H1 (cell line): Measurements from ENCODE around the gene ABCC6. TPM values are rescaled to one million over a fixed set of nuclear protein-coding genes. Genes with fewer than 3 reads are reported as not detected.

Experiments used
- CTCF ChIA-PET: fragments of 300-600 bp; sonication (Branson Sonifier 250); formaldehyde crosslinking; loops from one replicate; lab custom pipeline; 2021; ENCODE audit not compliant: partially characterized antibody; lab: Charles Lee
- POLR2A ChIA-PET: fragments of 300-600 bp; sonication (Branson Sonifier 250); formaldehyde crosslinking; loops from one replicate; lab custom pipeline; 2021; ENCODE audit warnings: inconsistent platforms; ENCODE audit not compliant: partially characterized antibody; lab: Charles Lee
- DNase-seq, 2 experiments: peaks; one replicate each; pipeline versions ENCODE4 v3.0.0 to v3.0.0-alpha.2; 2010 to 2022; ENCODE audit warnings: low spot score in 2 of 2, low read depth in 1 of 2, mixed read lengths in 1 of 2
- FAIRE-seq: peaks from 2 replicates; lab custom pipeline; 2011; peaks lifted over from hg19 to GRCh38; lab: Jason Lieb, UNC
- H2AFZ ChIP-seq: 2 replicates; pipeline ENCODE4 v1.8.1; 2012; ENCODE audit warnings: low read length, inconsistent platforms
- H2AK5ac ChIP-seq: 2 replicates; pipeline ENCODE4 v1.6.1; 2013; ENCODE audit warnings: low read depth, low read length
- H2BK120ac ChIP-seq: replicated peaks from 2 replicates; pipeline ENCODE3; 2013; ENCODE audit warnings: low read depth, low read length, inconsistent platforms
- H2BK12ac ChIP-seq: 2 replicates; pipeline ENCODE4 v1.6.1; 2013; ENCODE audit warnings: low read depth, low read length
- H2BK15ac ChIP-seq: 2 replicates; pipeline ENCODE4 v1.6.1; 2013; ENCODE audit warnings: low read length
- H2BK20ac ChIP-seq: 2 replicates; pipeline ENCODE4 v1.6.1; 2013; ENCODE audit warnings: low read length
- H2BK5ac ChIP-seq: 2 replicates; pipeline ENCODE4 v1.6.1; 2013; ENCODE audit warnings: low read depth, low read length
- H3K14ac ChIP-seq: 2 replicates; pipeline ENCODE4 v1.6.1; 2013; ENCODE audit warnings: inconsistent platforms; ENCODE audit not compliant: insufficient read length
- H3K18ac ChIP-seq: 2 replicates; pipeline ENCODE4 v1.6.1; 2013; ENCODE audit warnings: low read length; ENCODE audit errors: extremely low read depth
- H3K23ac ChIP-seq: 2 replicates; pipeline ENCODE4 v1.6.1; 2013; ENCODE audit warnings: inconsistent platforms; ENCODE audit not compliant: insufficient read length
- H3K23me2 ChIP-seq: 2 replicates; pipeline ENCODE4 v1.6.1; 2013; ENCODE audit warnings: low read depth, low read length
- H3K27ac ChIP-seq: 2 replicates; pipeline ENCODE4 v1.6.1; 2011; ENCODE audit warnings: low read depth, low read length, inconsistent platforms
- H3K27me3 ChIP-seq, 4 experiments: replicated peaks in 1 of 4; 1 replicate in 1 of 4; 2 replicates in 3 of 4; pipeline versions ENCODE4 v1.6.1 to v1.8.1; 2011 to 2013; ENCODE audit warnings: low read length in 3 of 4, mild to moderate bottlenecking in 3 of 4, inconsistent platforms in 2 of 4, mixed read lengths in 2 of 4, moderate library complexity in 1 of 4; ENCODE audit not compliant: control insufficient read depth in 3 of 4, insufficient read depth in 3 of 4; ENCODE audit errors: extremely low read depth in 1 of 4
- H3K36me3 ChIP-seq, 4 experiments: 2 replicates each; pipeline versions ENCODE4 v1.6.1 to v1.8.1; 2011 to 2013; ENCODE audit warnings: mild to moderate bottlenecking in 4 of 4, low read length in 3 of 4, moderate library complexity in 2 of 4, control low read depth in 1 of 4, inconsistent platforms in 1 of 4; ENCODE audit not compliant: insufficient read depth in 4 of 4, control insufficient read depth in 2 of 4
- H3K4ac ChIP-seq: replicated peaks from 2 replicates; pipeline ENCODE3; 2013; ENCODE audit warnings: low read length, low read depth, mixed read lengths, inconsistent platforms; ENCODE audit not compliant: insufficient read length
- H3K4me1 ChIP-seq, 4 experiments: replicated peaks in 1 of 4; 1 replicate in 1 of 4; 2 replicates in 3 of 4; pipeline versions ENCODE4 v1.6.1 to v1.8.1; 2011 to 2013; ENCODE audit warnings: low read length in 3 of 4, inconsistent platforms in 2 of 4, mixed read lengths in 1 of 4; ENCODE audit not compliant: insufficient read depth in 4 of 4, control insufficient read depth in 3 of 4
- H3K4me2 ChIP-seq, 2 experiments: 2 replicates each; pipeline versions ENCODE4 v1.6.1 to v1.8.1; 2011 to 2013; ENCODE audit warnings: low read depth in 2 of 2, low read length in 2 of 2, control low read depth in 1 of 2, inconsistent platforms in 1 of 2, mild to moderate bottlenecking in 1 of 2; ENCODE audit not compliant: insufficient read depth in 1 of 2
- H3K4me3 ChIP-seq, 4 experiments: fragments of 200-600, 300-600 bp in 1 of 4; sonication (generic), shearing (Covaris generic), sonication (Bioruptor Twin) in 1 of 4; 2 replicates each; pipeline versions ENCODE4 v1.5.1 to v1.8.1; 2011 to 2016; ENCODE audit warnings: low read length in 4 of 4, low read depth in 3 of 4, control low read depth in 2 of 4, inconsistent platforms in 2 of 4, mild to moderate bottlenecking in 2 of 4, mixed read lengths in 1 of 4, moderate library complexity in 1 of 4; ENCODE audit not compliant: insufficient read depth in 2 of 4; ENCODE audit errors: extremely low read depth in 1 of 4
- H3K56ac ChIP-seq: replicated peaks from 2 replicates; pipeline ENCODE3; 2013; ENCODE audit warnings: low read depth, mild to moderate bottlenecking, mixed read lengths, low read length, inconsistent platforms; ENCODE audit not compliant: insufficient read length
- H3K79me1 ChIP-seq: 2 replicates; pipeline ENCODE4 v1.6.1; 2013; ENCODE audit warnings: low read depth, low read length, control low read depth
- H3K79me2 ChIP-seq, 2 experiments: 2 replicates each; pipeline versions ENCODE4 v1.6.1 to v1.8.1; 2012 to 2013; ENCODE audit warnings: low read length in 2 of 2, mild to moderate bottlenecking in 2 of 2, inconsistent platforms in 1 of 2; ENCODE audit not compliant: insufficient read depth in 2 of 2, control insufficient read depth in 1 of 2
- H3K9ac ChIP-seq, 4 experiments: replicated peaks in 1 of 4; 1 replicate in 1 of 4; 2 replicates in 3 of 4; pipeline versions ENCODE4 v1.6.1 to v1.8.1; 2011 to 2013; ENCODE audit warnings: low read depth in 3 of 4, low read length in 3 of 4, control low read depth in 2 of 4, mild to moderate bottlenecking in 2 of 4, moderate library complexity in 2 of 4, inconsistent platforms in 1 of 4; ENCODE audit errors: extremely low read depth in 1 of 4
- H3K9me3 ChIP-seq, 2 experiments: 2 replicates each; pipeline versions ENCODE4 v1.6.1 to v1.8.1; 2012 to 2013; ENCODE audit warnings: mild to moderate bottlenecking in 2 of 2, moderate library complexity in 2 of 2, control low read depth in 1 of 2, inconsistent platforms in 1 of 2, low read depth in 1 of 2, low read length in 1 of 2, mixed read lengths in 1 of 2; ENCODE audit not compliant: insufficient read depth in 2 of 2
- H4K20me1 ChIP-seq, 2 experiments: replicated peaks in 1 of 2; 2 replicates each; pipeline versions ENCODE3 to v1.8.1; 2011 to 2013; ENCODE audit warnings: inconsistent platforms in 2 of 2, low read length in 2 of 2, mild to moderate bottlenecking in 1 of 2; ENCODE audit not compliant: insufficient read depth in 2 of 2, control insufficient read depth in 1 of 2
- H4K5ac ChIP-seq: 2 replicates; pipeline ENCODE4 v1.6.1; 2013; ENCODE audit warnings: low read length, low read depth, mixed read lengths, inconsistent platforms; ENCODE audit not compliant: insufficient read length
- H4K8ac ChIP-seq: 2 replicates; pipeline ENCODE4 v1.8.0; 2013; ENCODE audit warnings: mild to moderate bottlenecking, moderate library complexity, low read length, inconsistent platforms; ENCODE audit not compliant: insufficient read depth; ENCODE audit errors: extremely low read depth
- H4K91ac ChIP-seq: replicated peaks from 2 replicates; pipeline ENCODE3; 2013; ENCODE audit warnings: low read length, mixed read lengths, inconsistent platforms; ENCODE audit not compliant: insufficient read length
- KDM5A ChIP-seq: fragments of 200-600 bp; IDR thresholded peaks from 2 replicates; pipeline ENCODE4 v1.7.1; 2012; ENCODE audit warnings: mild to moderate bottlenecking, low read length, inconsistent platforms, mixed read lengths
- ZNF274 ChIP-seq: IDR thresholded peaks from 2 replicates; pipeline ENCODE4 v1.7.0; 2012; ENCODE audit warnings: low read length, borderline replicate concordance; ENCODE audit errors: extremely low read depth
- WGBS, 2 experiments: shearing (Covaris generic) in 1 of 2; methylation state at CpG; one replicate each; pipeline versions ENCODE4 v1.1.6 to v1.1.7; 2013 to 2015; ENCODE audit warnings: low lambda C conversion rate in 2 of 2, mixed read lengths in 2 of 2, inconsistent platforms in 1 of 2, low coverage in 1 of 2, missing lambda C conversion rate in 1 of 2; ENCODE audit not compliant: insufficient replicate concordance in 2 of 2, insufficient coverage in 1 of 2, insufficient read length in 1 of 2; ENCODE audit errors: extremely low coverage in 1 of 2, missing lambda C conversion rate in 1 of 2; 5-methylcytosine and 5-hydroxymethylcytosine counted together
- polyA plus RNA-seq, 7 experiments: library from polyadenylated mRNA; depleted of rRNA in 3 of 7; stranded (reverse) in 5 of 7; unstranded in 2 of 7; fragments of >200 nt in 5 of 7; fragments of 200-250 nt in 2 of 7; gene quantifications; 1 replicate in 5 of 7; 2 replicates in 1 of 7; 4 replicates in 1 of 7; pipeline versions ENCODE4 v1.2.1 to v1.2.3, GENCODE V29; 2011 to 2013; ENCODE audit warnings: missing spikeins in 2 of 7, mixed read lengths in 2 of 7
- total RNA-seq: library from RNA; stranded (reverse); fragmentation: NEBNext Ultra II Directional; extraction: Animal tissue kit (Norgen Biotek cat#: 25700); gene quantifications from 2 replicates; pipeline ENCODE4 v1.2.1, GENCODE V29; 2021
- TF ChIP-seq, protein P1 (sequence below), 3 experiments: IDR thresholded peaks; 1 replicate in 2 of 3; 2 replicates in 1 of 3; pipeline versions ENCODE4 v1.5.1 to v1.6.1; 2011; ENCODE audit warnings: low read length in 3 of 3, mild to moderate bottlenecking in 3 of 3, inconsistent platforms in 2 of 3, low read depth in 1 of 3, moderate library complexity in 1 of 3; ENCODE audit not compliant: insufficient read depth in 1 of 3; ENCODE audit errors: control extremely low read depth in 1 of 3

Gene ABCC6
- total and polyA plus RNA-seq, 2 of the 8 experiments (the other 6 are each of a cell fraction or from before 2014, with no cell fraction given) = 1.6 to 1.8 TPM

DNA sequence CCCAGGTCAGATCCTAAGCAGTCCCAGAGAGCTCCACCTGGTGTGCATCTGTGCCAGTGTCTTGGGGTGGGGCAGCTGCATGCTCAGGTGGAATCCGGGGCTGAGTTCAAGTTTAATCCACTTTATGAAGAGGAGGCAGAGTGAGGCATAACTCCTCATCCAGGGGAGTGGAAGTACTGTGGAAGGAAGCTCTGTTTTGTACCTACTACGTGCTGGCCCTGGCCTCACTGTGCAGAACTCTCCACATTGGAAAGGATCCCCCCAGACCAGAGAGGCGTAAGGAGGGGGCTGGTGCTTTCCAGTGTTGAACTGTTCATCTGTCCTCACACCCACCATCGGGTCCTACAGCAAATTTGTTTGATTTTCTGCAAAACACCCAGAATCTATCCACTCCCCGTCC is 78.0 kb downstream of the ABCC6 start:
- H2BK120ac ChIP-seq = no peak overlapping the region
- H4K91ac ChIP-seq = no peak overlapping the region
- H3K4me2 ChIP-seq = no peak overlapping the region
- no peak overlapping the region; the same call in 1 of the 2 replicates for H2BK5ac ChIP-seq
- H4K5ac ChIP-seq = no peak overlapping the region
- no peak overlapping the region for H3K9ac ChIP-seq
- no peak overlapping the region for H3K4me3 ChIP-seq
- no peak overlapping the region for H3K4ac ChIP-seq
- no peak overlapping the region for H3K23ac ChIP-seq
- H3K27ac ChIP-seq = no peak overlapping the region
- H3K56ac ChIP-seq = no peak overlapping the region
- ChIA-PET CTCF (interaction anchor here (0.8 to 1.4 kb wide), 5 partner anchors 9 to 42 kb away, joined by 3 to 11 read pairs (median 6); no protein-coding TSS in a partner anchor), POLR2A (interaction anchor here (1.2 to 1.5 kb wide), 2 partner anchors 11 to 44 kb away, joined by 3 read pairs; no protein-coding TSS in a partner anchor)
- no peak overlapping the region for H3K14ac ChIP-seq
- WGBS, 2 experiments = 80% methylated on average over 5 of the region's 5 CpGs; no CpG with 5 or more reads in 1 of the 2 experiments
- TF ChIP-seq ZNF274 (no peak), KDM5A (no peak)
- TF ChIP-seq, protein P1, sequence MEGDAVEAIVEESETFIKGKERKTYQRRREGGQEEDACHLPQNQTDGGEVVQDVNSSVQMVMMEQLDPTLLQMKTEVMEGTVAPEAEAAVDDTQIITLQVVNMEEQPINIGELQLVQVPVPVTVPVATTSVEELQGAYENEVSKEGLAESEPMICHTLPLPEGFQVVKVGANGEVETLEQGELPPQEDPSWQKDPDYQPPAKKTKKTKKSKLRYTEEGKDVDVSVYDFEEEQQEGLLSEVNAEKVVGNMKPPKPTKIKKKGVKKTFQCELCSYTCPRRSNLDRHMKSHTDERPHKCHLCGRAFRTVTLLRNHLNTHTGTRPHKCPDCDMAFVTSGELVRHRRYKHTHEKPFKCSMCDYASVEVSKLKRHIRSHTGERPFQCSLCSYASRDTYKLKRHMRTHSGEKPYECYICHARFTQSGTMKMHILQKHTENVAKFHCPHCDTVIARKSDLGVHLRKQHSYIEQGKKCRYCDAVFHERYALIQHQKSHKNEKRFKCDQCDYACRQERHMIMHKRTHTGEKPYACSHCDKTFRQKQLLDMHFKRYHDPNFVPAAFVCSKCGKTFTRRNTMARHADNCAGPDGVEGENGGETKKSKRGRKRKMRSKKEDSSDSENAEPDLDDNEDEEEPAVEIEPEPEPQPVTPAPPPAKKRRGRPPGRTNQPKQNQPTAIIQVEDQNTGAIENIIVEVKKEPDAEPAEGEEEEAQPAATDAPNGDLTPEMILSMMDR (IDR thresholded peaks at IDR 0.05; ENCODE audit: control extremely low read depth in 1 of 3, insufficient read depth in 1 of 3, low read depth in 1 of 3, low read length in 3 of 3) = peak in 2 of 3 experiments; percentile 8 to 14; a peak in 2 of 4 replicates
- no peak overlapping the region for H2BK20ac ChIP-seq
- H3K23me2 ChIP-seq = no peaks in the 10 kb centered on the region
- H2AFZ ChIP-seq = no peak overlapping the region
- no peak overlapping the region for H2AK5ac ChIP-seq
- no peak overlapping the region for H4K8ac ChIP-seq
- no peak overlapping the region for H2BK12ac ChIP-seq
- no peaks in the 10 kb centered on the region; the same call in 1 of the 2 replicates for H3K79me1 ChIP-seq
- no peak overlapping the region for H3K18ac ChIP-seq
- H4K20me1 ChIP-seq = peaks cover 3% of the 10 kb centered on the region in 2 experiments
- no peaks in the 10 kb centered on the region for H3K9me3 ChIP-seq
- DNase-seq = no peak
- peaks cover 0 to 4% (median under 1%) of the 10 kb centered on the region in 4 experiments; a peak in 1 of 7 replicates for H3K4me1 ChIP-seq
- no peaks in the 10 kb centered on the region for H3K79me2 ChIP-seq
- H2BK15ac ChIP-seq = no peak overlapping the region
- no peak for FAIRE-seq
- no peaks in the 10 kb centered on the region for H3K27me3 ChIP-seq
- H3K36me3 ChIP-seq = peaks cover 4 to 28% (median 12%) of the 10 kb centered on the region in 4 experiments; a peak in 6 of 8 replicates
